ENCODE data around the gene CAPN5.

CAPN5 gene

DNA sequence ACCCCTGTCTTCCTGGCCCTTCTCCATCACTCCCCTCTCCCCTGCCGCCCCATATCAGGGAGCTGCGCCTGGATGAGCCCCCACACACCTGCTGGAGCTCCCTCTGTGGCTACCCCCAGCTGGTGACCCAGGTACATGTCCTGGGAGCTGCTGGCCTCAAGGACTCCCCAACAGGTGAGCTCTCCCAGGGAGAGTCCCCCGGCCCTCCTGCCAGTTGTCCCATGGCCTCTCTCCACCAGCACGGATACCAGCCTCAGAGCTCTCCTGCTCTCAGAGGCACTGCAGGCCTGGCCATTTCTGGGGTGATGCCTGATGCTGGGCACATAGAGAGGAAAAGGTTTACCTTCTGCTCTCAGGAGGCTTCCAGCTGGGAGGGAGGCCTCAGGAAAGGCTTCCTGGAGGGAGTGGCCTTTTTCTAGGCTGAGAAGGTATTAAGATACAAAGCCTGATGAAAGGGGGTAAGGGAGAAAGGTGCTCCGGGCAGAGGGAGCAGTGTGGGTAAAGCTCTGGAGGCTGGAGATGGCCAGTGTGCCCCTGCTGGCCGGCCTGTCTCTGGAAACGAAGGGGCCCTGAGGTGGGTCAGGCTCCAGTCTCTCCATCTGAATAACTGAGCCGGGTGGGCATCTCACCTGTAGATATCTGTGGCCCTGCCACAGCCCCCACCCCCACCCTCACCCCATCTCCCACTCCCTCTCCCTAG is 55.3 kb downstream of the CAPN5 start:
- no peak for DNase-seq

- no peak for DNase-seq
Observed at GRCh38 chr11:77122576-77123212, 55.9 kb downstream of the CAPN5 start.

GRCh38 chr11:77123591-77123990 is 56.8 kb downstream of the CAPN5 start:
- DNase-seq, result no peak

- DNase-seq, result no peak
Observed at GRCh38 chr11:77124041-77124440, 57.3 kb downstream of the CAPN5 start.

- no peak for DNase-seq
Observed at GRCh38 chr11:77124488-77124887, 57.7 kb downstream of the CAPN5 start.

DNA sequence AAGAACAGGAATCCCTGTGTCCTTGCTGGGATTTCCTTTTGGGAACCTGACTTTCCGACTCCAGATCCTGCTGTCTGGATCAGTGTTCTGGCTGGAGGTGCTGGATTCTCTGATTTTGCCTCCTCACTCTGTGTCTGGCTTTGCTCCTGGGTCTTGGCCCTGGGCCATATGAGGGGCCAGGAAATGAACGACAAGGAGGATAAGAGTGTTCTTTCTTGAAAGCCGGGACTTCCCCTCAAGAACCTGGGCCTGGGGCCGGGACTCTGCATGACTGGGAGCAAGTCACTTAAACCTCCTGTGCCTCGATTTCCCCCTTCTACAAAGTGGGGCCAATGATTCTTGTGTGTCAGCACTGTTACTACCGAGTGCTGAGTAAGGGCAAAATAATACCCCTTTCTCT is 58.4 kb downstream of the CAPN5 start:
- DNase-seq, result peak in 1 of 2 experiments; percentile 11

DNA sequence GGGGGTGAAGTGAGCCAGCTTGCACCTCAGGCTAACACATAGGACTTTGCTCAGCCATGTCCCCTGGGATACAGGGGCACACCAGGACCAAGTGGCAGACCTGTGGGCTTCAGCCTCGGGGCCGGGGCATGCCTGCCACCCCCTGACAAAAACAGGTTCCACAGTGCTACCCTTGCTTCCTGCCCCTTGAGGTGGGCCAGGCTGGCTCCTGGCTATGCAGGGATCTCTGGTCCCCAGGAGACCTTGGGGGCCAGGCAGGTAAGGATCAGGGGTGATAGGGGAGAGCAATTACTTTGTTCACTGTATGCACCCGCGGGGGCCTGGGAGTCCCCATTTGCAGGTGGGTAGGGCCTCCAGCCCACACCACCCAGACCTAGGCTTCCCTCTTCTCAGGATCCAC is 58.9 kb downstream of the CAPN5 start:
- no peak for DNase-seq

DNA sequence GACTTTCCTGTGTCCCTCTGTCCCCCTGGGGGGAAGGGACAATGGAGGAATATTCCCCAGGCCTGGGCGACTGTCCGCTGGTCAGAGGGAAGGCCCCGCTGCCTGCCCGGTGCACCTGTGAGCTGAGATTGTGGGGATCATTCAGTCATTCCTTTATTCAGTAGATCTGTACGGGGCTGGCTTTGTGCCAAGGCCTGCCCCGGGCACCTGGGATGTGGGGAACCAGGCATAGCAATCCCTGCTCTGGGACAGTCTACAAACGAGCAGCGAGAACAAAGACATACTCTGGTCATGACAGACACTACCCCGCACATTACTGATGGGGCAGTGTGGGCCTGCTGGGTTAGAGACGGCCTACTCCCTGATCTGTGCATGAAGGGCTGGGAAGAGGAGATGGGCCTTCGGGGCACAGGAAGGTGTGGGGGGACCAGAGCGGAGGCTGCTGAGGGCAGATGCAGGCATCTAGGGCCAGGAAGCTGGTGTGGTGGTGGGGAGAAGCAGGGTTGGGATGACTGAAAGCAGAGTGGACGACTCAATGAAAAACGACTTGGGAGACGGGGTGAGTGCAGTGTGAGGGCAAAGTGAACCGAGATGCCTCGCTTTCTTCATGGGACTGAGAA is 59.5 kb downstream of the CAPN5 start:
- DNase-seq, result no peak

DNA sequence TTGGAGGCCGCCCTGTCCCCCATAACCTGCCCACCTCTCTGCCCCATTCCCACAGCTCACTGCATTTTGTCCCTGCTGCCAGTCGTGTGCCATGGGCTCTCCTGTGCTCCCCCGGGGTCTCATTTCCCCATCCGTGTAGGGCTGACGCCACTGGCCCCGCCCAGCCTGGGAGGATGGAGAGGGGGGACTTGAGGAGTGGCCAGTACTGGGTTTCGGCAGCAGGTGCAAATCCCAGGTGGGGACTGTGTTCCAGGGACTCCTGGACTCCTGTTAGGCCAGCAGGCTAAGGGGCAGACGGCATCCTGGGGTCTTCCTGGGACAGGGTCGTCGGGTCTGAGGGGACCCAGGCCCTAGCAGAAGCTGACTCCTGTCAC is 60.1 kb downstream of the CAPN5 start:
- peak; percentile 23 to 59 for DNase-seq

GRCh38 chr11:77127235-77127911 is 60.6 kb downstream of the CAPN5 start:
- DNase-seq, result peak; percentile 33 to 64

- peak; percentile 41 to 65 for DNase-seq
Observed at GRCh38 chr11:77127920-77128691, 61.3 kb downstream of the CAPN5 start, which contains the start of gene MYO7A. Gene MYO7A (plus strand): TSS chr11:77128246. CDS start chr11:77130635, 2,389 bp downstream.

- no peak for DNase-seq
Observed at GRCh38 chr11:77129069-77129841, 62.5 kb downstream of the CAPN5 start.

DNA sequence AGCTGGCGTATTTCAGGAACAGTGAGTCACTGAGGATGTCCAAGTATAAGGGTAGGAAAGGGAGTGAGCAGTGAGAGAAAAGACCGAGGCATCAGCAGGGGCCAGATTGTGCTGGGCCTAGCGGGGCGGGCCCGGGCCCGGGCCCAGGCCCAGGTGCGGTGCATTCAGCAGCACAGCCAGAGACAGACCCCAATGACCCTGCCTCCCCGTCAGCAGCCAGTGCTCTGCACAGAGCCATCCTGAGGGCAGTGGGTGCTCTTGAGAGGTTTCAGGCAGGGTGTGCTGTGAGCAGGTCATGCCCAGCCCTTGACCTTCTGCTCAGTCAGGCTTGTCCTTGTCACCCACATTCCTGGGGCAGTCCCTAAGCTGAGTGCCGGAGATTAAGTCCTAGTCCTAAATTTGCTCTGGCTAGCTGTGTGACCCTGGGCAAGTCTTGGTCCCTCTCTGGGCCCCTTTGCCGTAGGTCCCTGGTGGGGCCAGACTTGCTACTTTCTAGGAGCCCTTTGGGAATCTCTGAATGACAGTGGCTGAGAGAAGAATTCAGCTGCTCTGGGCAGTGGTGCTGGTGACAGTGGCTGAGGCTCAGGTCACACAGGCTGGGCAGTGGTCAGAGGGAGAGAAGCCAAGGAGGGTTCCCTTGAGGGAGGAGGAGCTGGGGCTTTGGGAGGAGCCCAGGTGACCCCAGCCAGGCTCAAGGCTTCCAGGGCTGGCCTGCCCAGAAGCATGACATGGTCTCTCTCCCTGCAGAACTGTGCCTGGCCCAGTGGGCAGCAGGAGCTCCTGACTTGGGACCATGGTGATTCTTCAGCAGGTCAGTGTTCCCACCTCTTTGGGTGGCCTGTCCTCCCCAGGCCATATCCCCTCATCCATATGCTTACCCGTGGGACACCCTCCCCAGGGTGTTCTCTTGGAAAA is 63.3 kb downstream of the CAPN5 start:
- no peak for DNase-seq

- DNase-seq, result peak in 1 of 2 experiments; percentile 2
Observed at GRCh38 chr11:77130763-77131513, 64.2 kb downstream of the CAPN5 start.

DNA sequence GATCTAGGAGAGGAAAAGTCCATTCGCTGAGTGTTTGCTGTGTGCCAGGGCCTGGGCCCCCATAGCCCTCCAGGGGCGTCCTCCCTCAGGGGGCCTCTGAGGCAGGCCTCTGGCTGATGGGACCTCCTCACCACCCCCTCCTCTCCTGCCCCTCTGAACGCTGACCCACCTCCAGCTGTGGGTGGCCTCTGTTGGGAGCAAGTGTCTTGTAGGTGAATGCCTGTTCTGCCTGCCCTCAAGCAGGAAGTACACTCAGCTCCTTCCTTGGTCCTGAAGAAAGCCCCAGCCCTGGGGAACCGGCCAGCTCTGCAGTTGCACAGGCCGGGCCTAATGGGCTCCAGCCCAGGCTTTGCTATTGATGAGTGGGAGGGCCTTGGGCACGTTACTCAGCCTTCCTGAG is 64.8 kb downstream of the CAPN5 start:
- no peak for DNase-seq

DNA sequence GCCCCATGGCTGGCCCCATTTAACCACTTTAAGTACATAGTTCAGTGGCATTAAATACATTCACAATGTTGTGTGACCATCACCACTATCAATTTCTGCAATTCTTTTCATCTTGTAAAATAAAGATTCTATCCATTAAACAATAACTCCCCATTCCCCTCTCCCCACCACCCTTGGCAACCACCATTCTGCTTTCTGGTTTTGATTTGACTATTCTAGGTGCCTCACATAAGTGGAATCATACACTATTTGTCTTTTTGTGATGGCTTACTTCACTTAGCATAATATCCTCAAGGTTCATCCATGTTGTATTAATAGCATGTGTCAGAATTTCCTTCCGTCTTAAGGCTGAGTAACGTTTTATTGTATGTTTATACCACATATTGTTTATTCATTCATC is 68.3 kb downstream of the CAPN5 start:
- no peak for DNase-seq

DNA sequence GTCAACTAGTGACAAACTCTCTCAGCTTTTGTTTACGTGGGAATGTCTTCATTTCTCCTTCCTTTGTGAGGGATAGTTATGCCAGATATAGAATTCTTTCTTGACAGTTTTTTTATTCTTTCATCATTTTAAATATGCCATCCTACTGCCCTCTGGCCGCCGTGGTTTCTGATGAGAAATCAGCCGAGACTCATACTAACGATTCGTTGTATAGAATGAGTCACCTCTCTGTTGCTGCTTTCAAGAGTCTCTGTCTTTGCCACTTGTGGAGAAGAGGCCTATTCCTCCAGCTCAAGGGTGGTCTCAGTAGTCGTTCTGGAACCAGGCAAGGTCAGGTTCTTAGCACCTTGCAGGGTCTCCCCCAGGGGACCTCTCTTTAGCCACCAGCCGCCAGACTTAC is 69.3 kb downstream of the CAPN5 start:
- DNase-seq, result no peak

DNA sequence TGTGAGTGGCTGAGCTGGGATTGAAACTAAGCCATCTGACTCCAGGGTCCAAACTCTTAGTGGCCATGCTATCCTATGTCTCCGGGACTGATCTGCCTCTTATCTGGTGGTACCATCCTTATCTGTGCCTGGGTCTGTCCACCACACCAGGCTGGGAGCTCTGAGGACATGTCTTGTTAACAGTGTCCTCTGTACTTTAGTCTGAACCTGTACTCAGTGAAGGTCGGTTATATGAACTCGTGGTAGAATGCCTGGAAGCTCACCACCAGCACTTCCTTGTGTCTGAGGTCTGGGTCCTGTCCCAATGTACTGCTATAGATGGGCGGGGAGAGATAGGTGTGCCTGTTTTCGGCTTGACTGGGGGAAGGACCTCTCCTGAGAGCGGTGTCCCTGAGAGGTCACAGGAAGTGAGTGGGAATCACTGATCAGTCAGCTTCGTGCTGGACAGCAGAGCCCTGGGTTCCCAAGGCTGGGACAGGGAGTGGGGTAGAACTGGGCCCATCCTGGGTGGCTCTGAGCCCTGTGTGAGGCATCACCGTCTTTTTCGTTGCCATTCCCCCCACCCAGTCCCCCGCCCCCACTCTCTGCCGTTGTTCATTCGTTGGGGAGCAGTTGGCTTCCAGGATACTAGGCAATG is 70.1 kb downstream of the CAPN5 start:
- no peak for DNase-seq

DNA sequence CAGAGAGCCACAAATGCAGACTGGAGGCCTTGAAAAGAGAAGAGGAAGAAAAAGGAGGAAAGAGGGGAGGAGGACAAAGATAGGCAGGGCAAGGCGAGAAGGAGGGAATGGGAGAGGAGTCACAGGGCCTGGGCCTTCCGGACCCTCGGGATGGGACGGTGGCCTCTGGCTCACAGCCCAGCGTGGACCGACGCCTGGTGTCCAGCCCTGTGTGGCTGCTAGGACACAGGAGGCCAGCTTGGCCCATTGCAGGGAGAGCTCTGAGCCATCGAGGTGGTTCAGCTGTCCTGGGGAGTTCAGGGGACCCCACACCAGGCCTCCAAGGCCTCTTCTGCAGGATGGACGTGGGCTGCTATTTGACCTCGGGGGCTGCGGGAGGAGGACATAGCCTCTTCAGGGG is 70.7 kb downstream of the CAPN5 start:
- DNase-seq, result no peak

Measured in NCI-H2081 (cell line).